Astrocyte (in vitro differentiated cells and primary cell): ENCODE data around the gene ZC3H12D. TPM values are rescaled to one million over a fixed set of nuclear protein-coding genes. Genes with fewer than 3 reads are reported as not detected.

Source experiments
- DNase-seq: peaks from one replicate; pipeline ENCODE4 v3.0.0-alpha.2; 2010; ENCODE audit warnings: low read depth
- FAIRE-seq: peaks from 2 replicates; lab custom pipeline; 2011; peaks lifted over from hg19 to GRCh38; lab: Jason Lieb, UNC
- H2AFZ ChIP-seq: 2 replicates; pipeline ENCODE4 v1.6.0; 2012; ENCODE audit warnings: low read depth, low read length, inconsistent platforms
- H3K27ac ChIP-seq: 2 replicates; pipeline ENCODE4 v1.5.1; 2011; ENCODE audit warnings: low read depth, low read length, inconsistent platforms
- H3K27me3 ChIP-seq: 2 replicates; pipeline ENCODE4 v1.6.0; 2011; ENCODE audit warnings: low read length, inconsistent platforms; ENCODE audit not compliant: insufficient read depth
- H3K36me3 ChIP-seq: 2 replicates; pipeline ENCODE4 v1.5.1; 2011; ENCODE audit warnings: low read length, inconsistent platforms; ENCODE audit not compliant: insufficient read depth
- H3K4me1 ChIP-seq: 2 replicates; pipeline ENCODE4 v1.5.1; 2011; ENCODE audit warnings: low read length, inconsistent platforms; ENCODE audit not compliant: insufficient read depth
- H3K4me2 ChIP-seq: 2 replicates; pipeline ENCODE4 v1.6.0; 2012; ENCODE audit warnings: low read length, inconsistent platforms
- H3K4me3 ChIP-seq: 2 replicates; pipeline ENCODE4 v1.5.1; 2011; ENCODE audit warnings: low read depth, mild to moderate bottlenecking, low read length, inconsistent platforms; ENCODE audit not compliant: insufficient read depth
- H3K79me2 ChIP-seq: 2 replicates; pipeline ENCODE4 v1.6.0; 2012; ENCODE audit warnings: mild to moderate bottlenecking, low read length, inconsistent platforms; ENCODE audit not compliant: insufficient read depth
- H3K9ac ChIP-seq: 2 replicates; pipeline ENCODE4 v1.6.0; 2012; ENCODE audit warnings: mild to moderate bottlenecking, low read length, inconsistent platforms
- H3K9me3 ChIP-seq: 2 replicates; pipeline ENCODE4 v1.5.1; 2012; ENCODE audit warnings: low read depth, mild to moderate bottlenecking, low read length, inconsistent platforms; ENCODE audit not compliant: insufficient read depth
- H4K20me1 ChIP-seq: 2 replicates; pipeline ENCODE4 v1.6.0; 2012; ENCODE audit warnings: low read length, inconsistent platforms; ENCODE audit not compliant: insufficient read depth
- H3K27ac Mint-ChIP-seq: one replicate; pipeline ENCODE4 v1.8.0; 2021; ENCODE audit warnings: mild to moderate bottlenecking, mixed read lengths; ENCODE audit not compliant: unreplicated experiment
- H3K27me3 Mint-ChIP-seq: one replicate; pipeline ENCODE4 v1.8.0; 2021; ENCODE audit warnings: low read depth, mixed read lengths; ENCODE audit not compliant: unreplicated experiment
- H3K36me3 Mint-ChIP-seq: one replicate; pipeline ENCODE4 v1.8.0; 2021; ENCODE audit warnings: low read depth, mixed read lengths; ENCODE audit not compliant: unreplicated experiment
- H3K4me1 Mint-ChIP-seq: one replicate; pipeline ENCODE4 v1.8.0; 2021; ENCODE audit warnings: low read depth, mixed read lengths; ENCODE audit not compliant: unreplicated experiment
- H3K4me3 Mint-ChIP-seq: one replicate; pipeline ENCODE4 v1.8.0; 2021; ENCODE audit warnings: mild to moderate bottlenecking, moderate library complexity, mixed read lengths; ENCODE audit not compliant: unreplicated experiment
- H3K9me3 Mint-ChIP-seq: one replicate; pipeline ENCODE4 v1.8.0; 2021; ENCODE audit warnings: mild to moderate bottlenecking, mixed read lengths; ENCODE audit not compliant: unreplicated experiment
- EZH2 ChIP-seq: IDR thresholded peaks from 2 replicates; pipeline ENCODE4 v1.6.1; 2012; ENCODE audit warnings: mild to moderate bottlenecking, low read length, inconsistent platforms; ENCODE audit not compliant: insufficient read depth
- total RNA-seq: library from RNA; stranded (reverse); gene quantifications from 2 replicates; pipeline ENCODE4 v1.2.1, GENCODE V29; 2021
- TF ChIP-seq, protein P1 (sequence below): IDR thresholded peaks from 2 replicates; pipeline ENCODE4 v1.5.1; 2011; ENCODE audit warnings: low read depth, mild to moderate bottlenecking, inconsistent platforms, low read length, moderate library complexity; ENCODE audit not compliant: insufficient read depth

ZC3H12D gene
- total RNA-seq, 1 donor from 2014 or later: 0.05 TPM

DNA sequence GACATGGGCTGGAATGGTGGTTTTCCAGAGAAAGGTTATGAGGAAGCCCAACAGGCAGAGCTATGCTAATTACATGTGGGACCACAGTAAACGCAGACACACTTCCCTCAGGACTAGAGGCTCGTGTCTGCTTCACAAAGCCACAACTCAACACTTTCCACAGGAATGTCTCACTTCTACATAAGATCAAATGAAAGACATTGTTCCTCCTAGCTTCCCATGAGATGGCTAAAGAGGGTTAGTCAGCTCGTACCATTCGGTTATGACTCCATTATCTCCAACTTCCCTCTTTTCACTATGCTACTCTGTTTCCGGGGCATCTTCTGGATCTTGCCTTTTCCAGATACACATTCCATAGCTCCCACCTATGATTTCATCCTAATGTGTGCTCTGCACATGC, 29.1 kb upstream of the ZC3H12D start:
- Mint-ChIP-seq H3K27me3 (no peaks in the 10 kb centered on the region), H3K9me3 (no peaks in the 10 kb centered on the region), H3K27ac (peak overlapping the region; percentile 98), H3K4me1 (peaks cover 16% of the 10 kb centered on the region), H3K4me3 (no peak overlapping the region), H3K36me3 (peaks cover 13% of the 10 kb centered on the region)
- no peaks in the 10 kb centered on the region for H3K79me2 ChIP-seq
- no peak overlapping the region for H2AFZ ChIP-seq
- peaks cover 14% of the 10 kb centered on the region for H3K36me3 ChIP-seq
- no peaks in the 10 kb centered on the region for H4K20me1 ChIP-seq
- H3K27ac ChIP-seq: no peak overlapping the region
- no peaks in the 10 kb centered on the region for H3K9me3 ChIP-seq
- no peak overlapping the region for H3K4me2 ChIP-seq
- DNase-seq (peak; percentile 59), FAIRE-seq (no peak)
- no peaks in the 10 kb centered on the region for H3K27me3 ChIP-seq
- H3K4me1 ChIP-seq: no peaks in the 10 kb centered on the region
- H3K9ac ChIP-seq: no peak overlapping the region
- no peak for TF ChIP-seq EZH2
- TF ChIP-seq, protein P1, sequence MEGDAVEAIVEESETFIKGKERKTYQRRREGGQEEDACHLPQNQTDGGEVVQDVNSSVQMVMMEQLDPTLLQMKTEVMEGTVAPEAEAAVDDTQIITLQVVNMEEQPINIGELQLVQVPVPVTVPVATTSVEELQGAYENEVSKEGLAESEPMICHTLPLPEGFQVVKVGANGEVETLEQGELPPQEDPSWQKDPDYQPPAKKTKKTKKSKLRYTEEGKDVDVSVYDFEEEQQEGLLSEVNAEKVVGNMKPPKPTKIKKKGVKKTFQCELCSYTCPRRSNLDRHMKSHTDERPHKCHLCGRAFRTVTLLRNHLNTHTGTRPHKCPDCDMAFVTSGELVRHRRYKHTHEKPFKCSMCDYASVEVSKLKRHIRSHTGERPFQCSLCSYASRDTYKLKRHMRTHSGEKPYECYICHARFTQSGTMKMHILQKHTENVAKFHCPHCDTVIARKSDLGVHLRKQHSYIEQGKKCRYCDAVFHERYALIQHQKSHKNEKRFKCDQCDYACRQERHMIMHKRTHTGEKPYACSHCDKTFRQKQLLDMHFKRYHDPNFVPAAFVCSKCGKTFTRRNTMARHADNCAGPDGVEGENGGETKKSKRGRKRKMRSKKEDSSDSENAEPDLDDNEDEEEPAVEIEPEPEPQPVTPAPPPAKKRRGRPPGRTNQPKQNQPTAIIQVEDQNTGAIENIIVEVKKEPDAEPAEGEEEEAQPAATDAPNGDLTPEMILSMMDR: no peak
- H3K4me3 ChIP-seq: no peak overlapping the region

DNA sequence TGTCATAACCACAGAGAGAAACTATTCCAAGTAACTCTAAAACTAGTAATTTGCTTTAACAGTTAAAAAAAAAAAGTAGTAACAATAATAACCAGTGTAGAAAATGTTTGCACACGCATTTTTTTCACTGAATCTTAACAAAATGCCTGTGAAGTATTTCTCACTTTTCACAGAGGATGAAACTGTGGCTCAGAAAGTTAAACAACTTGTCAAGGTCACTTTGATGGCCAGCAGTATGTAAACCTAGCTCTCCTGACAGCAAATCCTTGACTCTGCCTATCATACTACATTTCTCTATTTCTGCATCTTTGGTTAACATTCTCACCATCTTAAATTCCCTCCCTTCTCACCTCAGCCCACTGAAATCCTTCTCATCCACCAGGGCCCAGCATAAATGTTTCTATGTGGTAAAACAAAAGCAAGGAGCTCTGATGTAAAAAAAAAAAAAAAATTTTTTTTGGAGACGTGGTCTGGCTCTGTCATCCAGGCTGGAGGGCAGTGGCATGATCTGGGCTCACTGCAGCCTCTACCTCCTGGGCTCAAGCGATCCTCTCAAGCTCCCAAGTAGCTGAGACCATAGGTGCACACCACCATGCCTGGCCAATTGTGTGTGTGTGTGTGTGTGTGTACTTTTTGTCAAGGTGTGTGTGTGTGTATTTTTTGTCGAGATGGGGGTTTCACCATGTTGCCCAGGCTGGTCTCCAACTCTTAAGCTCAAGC, 26.1 kb upstream of the ZC3H12D start:
- no peak overlapping the region for H3K4me3 ChIP-seq
- H3K27ac ChIP-seq: no peak overlapping the region
- DNase-seq: no peak
- peaks cover 4% of the 10 kb centered on the region for H4K20me1 ChIP-seq
- TF ChIP-seq, protein P1: no peak
- no peak for TF ChIP-seq EZH2
- H3K9me3 ChIP-seq: no peaks in the 10 kb centered on the region
- FAIRE-seq: no peak
- peaks cover 13% of the 10 kb centered on the region for H3K36me3 Mint-ChIP-seq
- H3K9ac ChIP-seq: no peak overlapping the region
- H3K36me3 ChIP-seq: peaks cover 11% of the 10 kb centered on the region
- H3K9me3 Mint-ChIP-seq: no peaks in the 10 kb centered on the region
- H3K4me3 Mint-ChIP-seq: no peak overlapping the region
- H3K27ac Mint-ChIP-seq: no peak overlapping the region
- H3K27me3 ChIP-seq: no peaks in the 10 kb centered on the region
- H3K79me2 ChIP-seq: no peaks in the 10 kb centered on the region
- H2AFZ ChIP-seq: no peak overlapping the region
- peaks cover 20% of the 10 kb centered on the region for H3K4me1 Mint-ChIP-seq
- no peaks in the 10 kb centered on the region for H3K27me3 Mint-ChIP-seq
- H3K4me2 ChIP-seq: no peak overlapping the region
- H3K4me1 ChIP-seq: peaks cover 4% of the 10 kb centered on the region

DNA sequence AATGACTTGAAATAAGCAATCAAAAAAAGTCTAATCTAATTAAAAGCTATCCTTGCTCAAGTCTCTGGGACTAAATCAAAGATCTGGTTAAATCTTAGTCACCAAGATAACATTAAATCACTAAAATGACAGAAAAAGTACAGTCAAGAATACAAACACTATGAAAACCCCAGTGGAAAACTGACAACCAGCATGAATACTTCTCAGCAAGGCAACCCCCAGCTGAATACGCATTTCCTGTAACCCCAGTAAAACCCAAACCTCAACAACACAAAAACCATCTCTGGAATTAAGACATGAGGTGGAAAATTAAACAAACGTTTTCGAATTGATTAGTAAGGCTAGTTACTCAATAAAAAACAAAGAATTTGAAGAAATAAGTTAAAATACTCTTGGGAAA, 23.7 kb upstream of the ZC3H12D start:
- H2AFZ ChIP-seq: no peak overlapping the region
- H3K4me2 ChIP-seq: no peak overlapping the region
- no peak overlapping the region for H3K9ac ChIP-seq
- Mint-ChIP-seq H3K4me3 (no peak overlapping the region), H3K9me3 (no peaks in the 10 kb centered on the region), H3K27ac (no peak overlapping the region), H3K4me1 (peaks cover 14% of the 10 kb centered on the region), H3K27me3 (no peaks in the 10 kb centered on the region), H3K36me3 (peaks cover 3% of the 10 kb centered on the region)
- no peaks in the 10 kb centered on the region for H3K9me3 ChIP-seq
- FAIRE-seq (no peak), DNase-seq (peak; percentile 33)
- no peak overlapping the region for H3K4me3 ChIP-seq
- H3K36me3 ChIP-seq: peaks cover 13% of the 10 kb centered on the region
- no peak overlapping the region for H3K27ac ChIP-seq
- TF ChIP-seq EZH2: no peak
- TF ChIP-seq, protein P1: no peak
- H3K79me2 ChIP-seq: no peaks in the 10 kb centered on the region
- no peaks in the 10 kb centered on the region for H3K27me3 ChIP-seq
- peaks cover 4% of the 10 kb centered on the region for H4K20me1 ChIP-seq
- H3K4me1 ChIP-seq: peaks cover 4% of the 10 kb centered on the region
